Activated CD8-positive, alpha-beta memory T cell treated with anti-CD3 and anti-CD28 coated beads for 4 hours (primary cell): ENCODE measurements around the gene FRAS1.
"Not testable (repeated sequence)": the region's sequence is repeated elsewhere in the genome, so short reads cannot be mapped to it uniquely, and the experiment has no call there.

Source experiments
- DNase-seq, 2 donors: peaks; one replicate each; pipeline ENCODE4 v3.0.0-alpha.2; 2020; ENCODE audit warnings: low read depth in 2 of 2

Gene FRAS1, protein sequence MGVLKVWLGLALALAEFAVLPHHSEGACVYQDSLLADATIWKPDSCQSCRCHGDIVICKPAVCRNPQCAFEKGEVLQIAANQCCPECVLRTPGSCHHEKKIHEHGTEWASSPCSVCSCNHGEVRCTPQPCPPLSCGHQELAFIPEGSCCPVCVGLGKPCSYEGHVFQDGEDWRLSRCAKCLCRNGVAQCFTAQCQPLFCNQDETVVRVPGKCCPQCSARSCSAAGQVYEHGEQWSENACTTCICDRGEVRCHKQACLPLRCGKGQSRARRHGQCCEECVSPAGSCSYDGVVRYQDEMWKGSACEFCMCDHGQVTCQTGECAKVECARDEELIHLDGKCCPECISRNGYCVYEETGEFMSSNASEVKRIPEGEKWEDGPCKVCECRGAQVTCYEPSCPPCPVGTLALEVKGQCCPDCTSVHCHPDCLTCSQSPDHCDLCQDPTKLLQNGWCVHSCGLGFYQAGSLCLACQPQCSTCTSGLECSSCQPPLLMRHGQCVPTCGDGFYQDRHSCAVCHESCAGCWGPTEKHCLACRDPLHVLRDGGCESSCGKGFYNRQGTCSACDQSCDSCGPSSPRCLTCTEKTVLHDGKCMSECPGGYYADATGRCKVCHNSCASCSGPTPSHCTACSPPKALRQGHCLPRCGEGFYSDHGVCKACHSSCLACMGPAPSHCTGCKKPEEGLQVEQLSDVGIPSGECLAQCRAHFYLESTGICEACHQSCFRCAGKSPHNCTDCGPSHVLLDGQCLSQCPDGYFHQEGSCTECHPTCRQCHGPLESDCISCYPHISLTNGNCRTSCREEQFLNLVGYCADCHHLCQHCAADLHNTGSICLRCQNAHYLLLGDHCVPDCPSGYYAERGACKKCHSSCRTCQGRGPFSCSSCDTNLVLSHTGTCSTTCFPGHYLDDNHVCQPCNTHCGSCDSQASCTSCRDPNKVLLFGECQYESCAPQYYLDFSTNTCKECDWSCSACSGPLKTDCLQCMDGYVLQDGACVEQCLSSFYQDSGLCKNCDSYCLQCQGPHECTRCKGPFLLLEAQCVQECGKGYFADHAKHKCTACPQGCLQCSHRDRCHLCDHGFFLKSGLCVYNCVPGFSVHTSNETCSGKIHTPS (N-terminal part only)

DNA sequence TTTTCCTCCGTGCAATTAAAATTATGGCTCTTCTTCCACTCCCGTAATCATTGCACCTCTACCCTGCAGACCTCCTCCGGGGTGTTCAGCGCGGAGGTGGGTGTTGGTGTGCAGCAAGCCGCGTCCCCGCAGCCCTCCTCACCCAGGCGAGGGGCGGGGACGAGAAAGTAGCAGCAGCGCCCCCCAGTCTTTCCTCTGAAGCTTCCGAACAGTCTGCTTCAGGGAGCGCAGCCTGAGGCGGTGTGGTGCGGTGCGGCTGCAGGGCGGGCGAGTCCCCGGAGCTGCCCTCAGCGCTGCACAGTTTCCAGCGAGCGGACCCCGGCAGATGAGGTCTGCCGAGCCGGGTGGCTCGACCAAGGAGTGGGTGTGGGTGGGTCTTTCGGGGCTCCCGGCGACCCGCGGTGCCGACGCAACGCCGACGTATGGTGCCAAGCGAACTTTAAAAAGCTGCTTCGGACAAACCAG is at the start of gene FRAS1:
Gene FRAS1, plus strand, starts transcription at position 189 of the 465 bp plus-strand sequence. CDS start 687 bp downstream, outside the sequence.
- DNase-seq: no peak

- not testable (repeated sequence) for DNase-seq
Observed at GRCh38 chr4:78011003-78011402, 46.1 kb upstream of the FRAS1 start.

DNA sequence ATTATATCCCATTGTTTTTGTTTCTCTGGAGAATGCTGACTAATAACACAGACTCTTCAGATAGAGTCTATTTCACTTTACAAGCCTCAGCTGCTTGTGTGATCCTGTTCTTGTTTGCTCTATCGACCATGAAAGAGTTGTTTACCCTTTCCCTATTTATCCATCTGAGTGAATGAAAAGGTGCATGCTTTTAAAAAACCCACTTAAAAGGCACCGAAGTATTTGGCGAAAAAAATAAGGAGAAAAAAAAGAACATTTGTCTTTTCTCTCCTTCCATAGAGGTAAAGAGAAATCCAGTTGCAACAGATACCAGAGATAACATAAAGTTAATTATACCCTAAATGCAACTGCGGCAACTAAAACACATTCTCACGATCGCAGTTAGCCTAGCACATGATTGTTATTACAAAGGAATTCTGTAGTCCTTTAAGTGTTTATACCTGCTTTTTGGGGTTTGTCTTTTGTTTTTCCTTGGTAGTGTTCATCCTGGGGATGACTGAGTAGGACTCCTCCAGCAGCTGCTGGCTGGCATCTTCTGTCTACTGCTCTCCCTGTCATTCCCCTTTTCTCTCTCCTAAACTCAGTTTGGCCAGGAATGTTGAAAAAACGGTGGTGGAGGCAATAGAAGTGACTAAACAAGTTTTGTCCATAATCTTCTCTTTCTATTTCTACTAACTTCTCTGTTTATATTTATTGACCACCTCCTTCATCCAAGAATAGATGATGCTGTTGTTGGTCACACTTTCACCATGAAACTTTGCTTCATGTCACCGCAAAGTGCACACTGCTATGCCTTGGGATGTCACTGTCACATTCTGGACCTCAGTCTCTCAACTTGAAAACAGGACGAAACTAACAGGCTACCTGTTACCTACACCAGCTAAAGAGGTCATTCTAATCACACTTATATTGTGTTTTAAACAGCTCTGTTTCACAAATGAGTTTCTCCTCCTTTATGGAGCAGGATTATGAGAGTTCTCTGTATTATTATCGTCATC is 41.9 kb upstream of the FRAS1 start:
- DNase-seq: no peak

DNA sequence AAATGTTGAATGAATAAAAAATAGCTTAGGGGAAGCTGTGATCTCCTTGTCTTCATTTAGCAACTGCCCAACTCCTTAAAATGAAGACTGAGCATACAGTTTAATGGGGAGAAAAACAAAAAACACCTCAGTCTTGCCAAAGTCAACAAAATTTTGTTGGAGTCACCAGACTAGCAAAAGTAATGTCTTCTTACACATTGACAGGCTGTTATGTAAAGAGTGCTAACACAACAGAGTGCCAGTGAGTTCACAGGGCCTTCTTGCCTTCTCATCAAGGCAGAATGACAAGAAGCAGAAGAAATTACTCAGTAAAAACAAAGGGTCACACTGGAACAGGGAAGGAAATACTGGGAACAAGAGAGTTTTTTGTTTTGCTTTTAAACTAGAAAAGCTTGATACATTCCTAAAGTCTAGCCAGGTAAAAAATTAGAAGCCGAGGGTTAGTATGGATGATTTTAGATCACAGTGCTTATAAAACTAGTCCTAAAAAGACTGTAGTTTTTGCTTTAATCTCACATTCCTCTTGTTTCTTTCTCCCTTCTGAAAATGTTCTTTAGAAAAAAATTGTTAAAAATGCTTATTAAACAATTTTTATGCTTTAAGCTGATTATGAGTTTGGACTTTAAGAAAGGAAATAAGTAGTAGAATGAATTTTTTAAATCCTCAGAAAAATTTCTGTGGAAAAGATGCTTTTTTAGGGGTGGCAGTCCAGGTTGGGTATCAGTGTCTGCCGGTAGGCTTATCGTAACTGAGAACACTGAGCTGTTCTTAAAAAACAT is 38.7 kb upstream of the FRAS1 start:
- DNase-seq: no peak

GRCh38 chr4:78019414-78019813 is 37.7 kb upstream of the FRAS1 start:
- DNase-seq: no peak

GRCh38 chr4:78020677-78021076 is 36.4 kb upstream of the FRAS1 start:
- no peak for DNase-seq

DNA sequence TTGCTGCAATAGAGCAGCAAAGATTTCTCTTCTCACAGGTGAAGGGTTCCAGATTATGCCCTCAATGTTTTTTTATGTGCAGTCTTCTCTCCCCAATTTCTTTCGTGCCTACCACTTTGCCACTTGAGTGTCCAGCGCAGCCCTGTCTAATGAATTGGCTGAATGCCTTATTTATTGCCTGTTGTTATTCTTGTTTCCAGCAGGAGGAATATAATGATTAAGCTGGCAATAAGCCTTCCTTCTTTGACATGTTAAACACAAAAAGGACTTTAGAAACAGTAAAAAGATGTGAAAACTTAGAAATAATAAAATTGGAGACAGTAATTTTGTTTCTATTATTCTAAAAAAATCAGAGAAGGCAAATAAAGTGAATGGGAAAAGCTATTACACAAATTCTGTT is 34.6 kb upstream of the FRAS1 start:
- no peak for DNase-seq

- DNase-seq: no peak
Observed at GRCh38 chr4:78024085-78024484, 33.0 kb upstream of the FRAS1 start.

DNA sequence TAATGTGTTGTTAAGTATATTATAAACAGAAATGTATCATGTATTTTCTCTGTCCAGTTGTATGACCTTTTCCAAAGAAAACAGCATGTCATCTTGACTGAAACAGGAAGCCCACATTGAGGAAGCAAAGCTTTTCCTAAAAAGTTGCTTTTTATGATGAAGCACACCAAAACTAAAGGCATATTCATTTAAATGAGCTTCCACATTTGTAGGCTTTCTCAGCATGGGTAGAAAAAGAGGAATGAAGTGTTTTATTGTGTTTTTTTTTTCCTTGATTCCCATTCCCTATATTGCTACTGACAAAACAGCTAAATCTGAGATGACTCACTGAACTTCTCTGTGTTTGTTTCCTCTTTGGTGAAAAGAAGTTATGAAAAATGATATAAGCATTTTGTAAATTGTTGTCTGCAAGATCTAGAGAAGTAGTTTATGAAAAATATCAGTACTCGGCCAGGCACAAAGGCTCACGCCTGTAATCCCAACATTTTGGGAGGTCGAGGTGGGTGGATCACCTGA is 32.5 kb upstream of the FRAS1 start:
- no peak for DNase-seq

DNA sequence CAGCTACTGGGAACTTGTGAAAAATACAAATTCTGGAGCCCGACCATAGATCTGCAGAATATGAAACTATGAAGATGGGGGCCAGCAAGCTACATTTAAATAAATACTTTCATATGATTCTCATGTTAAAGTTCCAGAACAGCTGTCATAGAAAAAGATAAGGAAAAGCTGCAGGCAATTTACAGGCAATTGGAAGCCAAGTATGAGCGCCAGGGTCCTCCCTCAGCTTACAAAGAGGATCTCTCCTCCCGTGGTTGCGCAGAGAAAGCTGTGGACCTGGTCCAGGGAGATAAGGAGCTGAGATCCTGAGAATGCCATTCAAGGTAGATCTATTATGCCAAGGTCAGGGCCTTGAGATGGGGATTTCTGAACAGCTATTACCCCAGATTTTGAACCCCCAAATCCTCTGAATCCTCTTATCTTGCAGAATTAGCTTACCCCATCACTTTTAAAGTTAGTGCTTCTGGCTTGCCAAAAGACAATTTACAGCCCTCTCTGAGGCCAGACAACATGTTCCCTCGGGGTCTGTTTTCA is 25.6 kb upstream of the FRAS1 start:
- no peak for DNase-seq

GRCh38 chr4:78032446-78032845 is 24.7 kb upstream of the FRAS1 start:
- DNase-seq: no peak

- DNase-seq: no peak
Observed at GRCh38 chr4:78032929-78033328, 24.2 kb upstream of the FRAS1 start.

GRCh38 chr4:78033861-78034260 is 23.3 kb upstream of the FRAS1 start:
- no peak for DNase-seq

GRCh38 chr4:78038704-78039103 is 18.4 kb upstream of the FRAS1 start:
- no peak for DNase-seq

DNA sequence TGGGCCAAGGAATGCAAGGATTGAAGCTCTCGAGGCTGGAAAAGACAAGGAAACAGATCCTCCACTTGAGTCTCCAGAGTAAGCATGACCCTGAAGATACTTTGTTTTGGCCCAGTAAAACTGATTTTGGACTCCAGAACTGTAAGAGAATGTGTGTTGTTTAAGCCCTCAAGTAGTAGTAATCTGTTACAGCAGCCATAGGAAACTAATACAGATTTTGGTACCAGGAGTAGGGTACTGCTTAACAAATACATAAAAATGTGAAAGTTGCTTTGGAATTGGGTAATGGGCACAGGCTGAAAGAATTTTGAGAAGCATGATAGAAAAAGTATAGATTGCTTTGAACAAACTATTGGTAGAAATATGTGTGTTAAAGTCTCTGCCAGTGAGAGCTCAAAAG is 17.4 kb upstream of the FRAS1 start:
- DNase-seq: no peak

DNA sequence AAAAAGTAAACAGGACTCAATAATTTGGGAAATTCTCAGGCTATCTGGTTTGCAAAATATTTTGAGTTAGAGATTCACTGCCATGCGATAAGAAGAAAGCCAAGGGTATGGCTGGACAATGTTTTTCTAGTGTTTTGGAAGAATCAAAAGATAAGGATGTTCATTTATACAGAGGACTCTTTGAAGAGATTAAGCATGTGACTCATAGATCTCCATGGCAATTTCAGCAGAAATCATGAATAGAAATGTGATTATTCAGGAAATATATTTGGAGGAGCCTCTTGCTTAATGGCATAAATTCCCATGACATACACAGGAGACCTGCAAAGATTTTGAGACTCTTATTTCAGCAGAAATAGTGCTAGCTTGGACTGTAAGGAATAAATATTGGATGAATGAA is 16.7 kb upstream of the FRAS1 start:
- no peak for DNase-seq

GRCh38 chr4:78047366-78047765 is 9.8 kb upstream of the FRAS1 start:
- no peak for DNase-seq

DNA sequence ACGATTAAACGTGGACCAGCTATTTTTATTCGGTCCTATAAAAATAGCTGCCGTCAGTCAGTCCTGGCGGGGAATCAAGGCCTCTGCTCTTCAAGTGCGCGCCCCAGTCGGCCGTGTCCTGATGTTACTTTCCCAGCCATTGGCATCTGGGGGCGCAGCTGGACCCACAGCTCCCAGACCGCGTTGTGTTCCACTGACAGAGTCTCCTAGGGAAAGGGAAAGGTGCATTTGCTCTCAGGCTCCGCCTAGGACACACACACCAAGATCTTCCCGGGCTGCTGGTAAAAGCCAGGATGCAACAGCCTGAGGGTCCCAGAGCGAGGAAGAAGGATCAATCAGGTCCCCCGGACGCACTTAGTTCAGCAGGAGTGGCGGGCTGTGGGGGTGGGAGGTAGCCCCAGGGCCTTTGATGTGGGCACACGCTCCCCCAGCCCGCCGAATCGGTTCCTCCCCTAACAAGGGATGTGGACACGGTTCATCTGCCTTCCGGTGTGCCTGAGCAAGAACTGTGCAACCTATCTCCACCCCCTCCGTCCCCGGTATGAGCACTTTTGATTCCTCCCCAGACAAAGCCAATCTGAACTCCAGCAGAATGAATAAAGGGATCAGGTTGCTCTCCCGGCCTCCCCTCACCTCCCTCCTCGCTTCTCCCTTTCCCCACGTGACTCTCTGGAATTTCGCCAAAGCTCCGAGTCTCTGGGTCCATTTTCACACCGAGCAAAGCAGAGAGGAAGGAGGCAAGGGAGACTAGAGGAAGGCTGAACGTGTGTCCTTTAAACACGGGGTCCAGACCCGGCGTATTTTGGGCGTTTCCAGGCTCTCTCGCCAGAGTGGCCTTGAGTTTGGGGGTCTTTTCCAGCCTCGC is 626 bp upstream of the FRAS1 start:
- no peak for DNase-seq
